ENCODE measurements around the gene ZNF800.
"Not testable (repeated sequence)": the region's sequence is repeated elsewhere in the genome, so short reads cannot be mapped to it uniquely, and the experiment has no call there.

Gene ZNF800

DNA sequence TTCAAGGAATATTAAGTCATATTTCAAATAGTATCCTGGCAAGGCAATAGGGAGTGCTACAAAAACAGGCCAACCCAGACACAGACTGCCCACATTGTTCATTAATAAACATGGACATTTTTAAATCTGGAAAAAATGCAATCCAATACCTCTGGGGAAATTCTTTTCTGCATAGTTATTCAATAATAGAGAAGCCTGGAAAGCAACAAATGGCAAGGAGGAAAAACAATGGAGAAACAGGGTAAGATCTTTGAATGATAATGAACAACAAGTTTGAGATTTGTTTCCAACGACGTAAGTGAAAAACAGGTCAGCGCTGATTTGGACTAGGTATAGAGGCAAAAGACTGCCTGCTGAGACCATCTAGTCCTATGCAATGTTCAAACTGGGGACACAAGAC, 44.7 kb upstream of the ZNF800 start:
- no peaks in the 10 kb centered on the region for H3K36me3 ChIP-seq (ENCODE audit: low read depth)
- no peaks in the 10 kb centered on the region for H3K27me3 ChIP-seq (ENCODE audit: insufficient read depth, poor library complexity, severe bottlenecking)
- H3K9me3 ChIP-seq (ENCODE audit: severe bottlenecking) = no peaks in the 10 kb centered on the region
- H3K27ac ChIP-seq (ENCODE audit: poor library complexity, severe bottlenecking) = no peak overlapping the region
- DNase-seq (ENCODE audit: low spot score) (no peak), ATAC-seq (ENCODE audit: low read depth) (no peak)
- no peak overlapping the region for H3K4me3 ChIP-seq (ENCODE audit: severe bottlenecking)
- peaks cover 4% of the 10 kb centered on the region for H3K4me1 ChIP-seq (ENCODE audit: insufficient read depth, poor library complexity, severe bottlenecking)
- TF ChIP-seq, protein P1, sequence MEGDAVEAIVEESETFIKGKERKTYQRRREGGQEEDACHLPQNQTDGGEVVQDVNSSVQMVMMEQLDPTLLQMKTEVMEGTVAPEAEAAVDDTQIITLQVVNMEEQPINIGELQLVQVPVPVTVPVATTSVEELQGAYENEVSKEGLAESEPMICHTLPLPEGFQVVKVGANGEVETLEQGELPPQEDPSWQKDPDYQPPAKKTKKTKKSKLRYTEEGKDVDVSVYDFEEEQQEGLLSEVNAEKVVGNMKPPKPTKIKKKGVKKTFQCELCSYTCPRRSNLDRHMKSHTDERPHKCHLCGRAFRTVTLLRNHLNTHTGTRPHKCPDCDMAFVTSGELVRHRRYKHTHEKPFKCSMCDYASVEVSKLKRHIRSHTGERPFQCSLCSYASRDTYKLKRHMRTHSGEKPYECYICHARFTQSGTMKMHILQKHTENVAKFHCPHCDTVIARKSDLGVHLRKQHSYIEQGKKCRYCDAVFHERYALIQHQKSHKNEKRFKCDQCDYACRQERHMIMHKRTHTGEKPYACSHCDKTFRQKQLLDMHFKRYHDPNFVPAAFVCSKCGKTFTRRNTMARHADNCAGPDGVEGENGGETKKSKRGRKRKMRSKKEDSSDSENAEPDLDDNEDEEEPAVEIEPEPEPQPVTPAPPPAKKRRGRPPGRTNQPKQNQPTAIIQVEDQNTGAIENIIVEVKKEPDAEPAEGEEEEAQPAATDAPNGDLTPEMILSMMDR (IDR thresholded peaks at IDR 0.05; ENCODE audit: poor library complexity, severe bottlenecking) = no peak

DNA sequence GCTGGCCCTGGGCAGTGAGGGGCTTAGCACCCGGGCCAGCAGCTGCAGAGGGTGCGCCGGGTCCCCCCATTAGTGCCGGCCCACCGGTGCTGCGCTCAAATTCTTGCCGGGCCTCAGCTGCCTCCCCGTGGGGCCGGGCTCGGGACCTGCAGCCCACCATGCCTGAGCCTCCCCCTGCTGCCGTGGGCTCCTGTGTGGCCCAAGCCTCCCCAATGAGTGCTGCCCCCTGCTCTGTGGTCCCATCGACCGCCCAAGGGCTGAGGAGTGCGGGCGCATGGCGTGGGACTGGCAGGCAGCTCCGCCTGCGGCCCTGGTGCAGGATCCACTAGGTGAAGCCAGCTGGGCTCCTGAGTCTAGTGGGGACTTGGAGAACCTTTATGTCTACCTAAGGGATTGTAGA, 36.8 kb upstream of the ZNF800 start:
- DNase-seq (ENCODE audit: low spot score); ATAC-seq (ENCODE audit: low read depth): not testable (repeated sequence)

DNA sequence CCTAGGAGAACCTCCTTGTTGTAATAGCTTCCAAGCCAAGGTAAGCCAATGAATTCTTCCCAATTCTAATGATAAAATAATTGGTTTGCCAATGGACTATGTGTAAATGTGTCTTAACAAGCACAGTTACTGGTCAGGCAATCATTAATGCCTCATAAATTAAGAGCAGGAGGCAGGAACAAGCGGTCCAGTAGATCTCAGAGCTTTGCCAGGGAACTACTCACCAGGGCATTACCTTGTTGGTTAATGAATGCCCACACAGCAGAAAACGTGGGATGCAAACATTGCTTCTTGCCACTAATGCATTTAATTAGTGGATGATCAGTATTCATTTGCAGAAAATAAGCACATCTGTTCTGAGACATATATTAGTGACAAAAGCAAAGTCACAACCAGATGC, 26.7 kb upstream of the ZNF800 start:
- no peaks in the 10 kb centered on the region for H3K9me3 ChIP-seq (ENCODE audit: severe bottlenecking)
- no peaks in the 10 kb centered on the region for H3K27me3 ChIP-seq (ENCODE audit: insufficient read depth, poor library complexity, severe bottlenecking)
- ATAC-seq (ENCODE audit: low read depth) (no peak), DNase-seq (ENCODE audit: low spot score) (no peak)
- H3K4me1 ChIP-seq (ENCODE audit: insufficient read depth, poor library complexity, severe bottlenecking) = no peaks in the 10 kb centered on the region
- TF ChIP-seq, protein P1 (IDR thresholded peaks at IDR 0.05; ENCODE audit: poor library complexity, severe bottlenecking) = no peak
- H3K36me3 ChIP-seq (ENCODE audit: low read depth) = no peaks in the 10 kb centered on the region
- H3K27ac ChIP-seq (ENCODE audit: poor library complexity, severe bottlenecking) = no peak overlapping the region
- no peak overlapping the region for H3K4me3 ChIP-seq (ENCODE audit: severe bottlenecking)

More for the DNA sequence above, 36.8 kb upstream of the ZNF800 start:
- H3K27me3 ChIP-seq (ENCODE audit: insufficient read depth, poor library complexity, severe bottlenecking); H3K27ac ChIP-seq (ENCODE audit: poor library complexity, severe bottlenecking); H3K4me3 ChIP-seq (ENCODE audit: severe bottlenecking); H3K9me3 ChIP-seq (ENCODE audit: severe bottlenecking); H3K4me1 ChIP-seq (ENCODE audit: insufficient read depth, poor library complexity, severe bottlenecking); H3K36me3 ChIP-seq (ENCODE audit: low read depth): not testable (repeated sequence)

DNA sequence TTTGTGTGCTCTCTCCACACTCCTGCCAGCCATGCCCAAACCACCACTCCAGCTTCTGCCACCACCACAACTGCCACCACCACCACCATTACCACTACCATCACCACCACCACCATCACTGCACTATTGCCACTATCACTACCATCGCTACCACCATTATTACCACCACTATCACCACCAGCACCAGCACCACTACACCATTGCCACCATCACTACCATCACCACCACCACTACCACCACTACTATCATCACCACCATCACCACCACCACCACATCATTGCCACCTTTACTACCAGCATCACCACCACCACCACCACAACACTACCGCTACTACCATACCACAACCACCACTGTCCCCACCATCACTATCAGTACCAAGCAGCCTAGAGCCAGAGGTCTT, 26.0 kb upstream of the ZNF800 start:
- Histone ChIP-seq H3K4me1 (ENCODE audit: insufficient read depth, poor library complexity, severe bottlenecking) (no peaks in the 10 kb centered on the region), H3K9me3 (ENCODE audit: severe bottlenecking) (no peaks in the 10 kb centered on the region), H3K27ac (ENCODE audit: poor library complexity, severe bottlenecking) (no peak overlapping the region), H3K27me3 (ENCODE audit: insufficient read depth, poor library complexity, severe bottlenecking) (no peaks in the 10 kb centered on the region), H3K4me3 (ENCODE audit: severe bottlenecking) (no peak overlapping the region), H3K36me3 (ENCODE audit: low read depth) (no peaks in the 10 kb centered on the region)
- no peak for ATAC-seq (ENCODE audit: low read depth)
- no peak for DNase-seq (ENCODE audit: low spot score)
- TF ChIP-seq, protein P1 (IDR thresholded peaks at IDR 0.05; ENCODE audit: poor library complexity, severe bottlenecking) = no peak

DNA sequence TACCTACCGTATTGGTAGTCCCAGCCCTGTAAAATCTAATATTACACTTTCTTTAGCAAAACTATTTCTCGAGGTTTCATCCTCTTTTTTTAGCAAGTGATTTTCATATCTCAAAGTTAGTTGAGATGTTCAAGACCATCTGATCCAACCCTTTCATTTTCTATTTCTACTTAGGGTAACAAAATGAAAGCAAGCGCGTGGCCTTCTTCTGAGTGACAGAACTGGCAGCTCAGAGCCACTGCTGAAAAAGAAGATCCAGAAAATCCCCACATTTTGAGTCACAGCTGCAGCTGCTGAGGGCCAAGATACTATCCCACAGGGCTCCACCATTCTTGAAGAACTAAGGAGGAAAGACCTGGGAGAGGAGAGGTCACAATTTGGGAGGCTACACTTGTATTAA, 24.8 kb upstream of the ZNF800 start:
- H3K36me3 ChIP-seq (ENCODE audit: low read depth) = no peaks in the 10 kb centered on the region
- no peak overlapping the region for H3K27ac ChIP-seq (ENCODE audit: poor library complexity, severe bottlenecking)
- no peaks in the 10 kb centered on the region for H3K9me3 ChIP-seq (ENCODE audit: severe bottlenecking)
- no peak overlapping the region for H3K4me3 ChIP-seq (ENCODE audit: severe bottlenecking)
- TF ChIP-seq, protein P1 (IDR thresholded peaks at IDR 0.05; ENCODE audit: poor library complexity, severe bottlenecking) = no peak
- peaks cover 4% of the 10 kb centered on the region for H3K27me3 ChIP-seq (ENCODE audit: insufficient read depth, poor library complexity, severe bottlenecking)
- ATAC-seq (ENCODE audit: low read depth) (no peak), DNase-seq (ENCODE audit: low spot score) (no peak)
- no peaks in the 10 kb centered on the region for H3K4me1 ChIP-seq (ENCODE audit: insufficient read depth, poor library complexity, severe bottlenecking)
